Fibroblast of peridontal ligament (primary cell): ENCODE data around the gene PLEKHA5.

Experiments
- DNase-seq: peaks from one replicate; pipeline ENCODE4 v3.0.0-alpha.2; 2010; ENCODE audit errors: extremely low read depth

PLEKHA5 gene

GRCh38 chr12:19127270-19127669, 2.3 kb upstream of the PLEKHA5 start:
- DNase-seq: no peak

- DNase-seq: no peak
Measured at GRCh38 chr12:19128485-19128884, 1.0 kb upstream of the PLEKHA5 start.

- DNase-seq: peak; percentile 49
Measured at GRCh38 chr12:19129122-19129485, 429 bp upstream of the PLEKHA5 start.

GRCh38 chr12:19130224-19131024, 891 bp downstream of the PLEKHA5 start:
- DNase-seq: no peak

- peak; percentile 52 for DNase-seq
Measured at GRCh38 chr12:19131025-19131444, 1.5 kb downstream of the PLEKHA5 start.

- no peak for DNase-seq
Measured at GRCh38 chr12:19138551-19138950, 9.0 kb downstream of the PLEKHA5 start.

GRCh38 chr12:19138956-19139355, 9.4 kb downstream of the PLEKHA5 start:
- no peak for DNase-seq

GRCh38 chr12:19139615-19140194, 10.2 kb downstream of the PLEKHA5 start:
- no peak for DNase-seq

GRCh38 chr12:19140381-19141236, 11.1 kb downstream of the PLEKHA5 start:
- no peak for DNase-seq

GRCh38 chr12:19142499-19142898, 13.0 kb downstream of the PLEKHA5 start:
- DNase-seq: no peak

GRCh38 chr12:19144287-19144686, 14.8 kb downstream of the PLEKHA5 start:
- DNase-seq: no peak

- DNase-seq: no peak
Measured at GRCh38 chr12:19144985-19145384, 15.5 kb downstream of the PLEKHA5 start.

- DNase-seq: no peak
Measured at GRCh38 chr12:19148860-19149259, 19.3 kb downstream of the PLEKHA5 start.

- DNase-seq: peak; percentile 44
Measured at GRCh38 chr12:19150273-19150900, 20.9 kb downstream of the PLEKHA5 start.

GRCh38 chr12:19151298-19151697, 21.8 kb downstream of the PLEKHA5 start:
- no peak for DNase-seq

GRCh38 chr12:19153396-19153795, 23.9 kb downstream of the PLEKHA5 start:
- DNase-seq: no peak

- DNase-seq: peak; percentile 13
Measured at GRCh38 chr12:19154686-19155085, 25.2 kb downstream of the PLEKHA5 start.

GRCh38 chr12:19155981-19156734, 26.6 kb downstream of the PLEKHA5 start:
- no peak for DNase-seq

- peak; percentile 68 for DNase-seq
Measured at GRCh38 chr12:19158923-19159322, 29.4 kb downstream of the PLEKHA5 start.

GRCh38 chr12:19161216-19161615, 31.7 kb downstream of the PLEKHA5 start:
- no peak for DNase-seq

GRCh38 chr12:19165451-19165850, 35.9 kb downstream of the PLEKHA5 start:
- no peak for DNase-seq
